HL-60/S4 (cell line): ENCODE results near the gene CBX4.

Experiments used
- in situ Hi-C: fragments of 300-500 bp; cut with MboI; formaldehyde crosslinking; loops from 2 replicates; pipeline ENCODE4 v1.14.3; 2022; ENCODE audit warnings: low sequenced_read_pairs

The CBX4 gene

GRCh38 chr17:79802039-79802735 is 37.1 kb downstream of the CBX4 start:
- in situ Hi-C loops: no loop called here

GRCh38 chr17:79801156-79802038 is 37.8 kb downstream of the CBX4 start:
- in situ Hi-C loops: no loop called here

- in situ Hi-C loops: no loop called here
These were observed 38.7 kb downstream of the CBX4 start for GRCh38 chr17:79800325-79801155.

GRCh38 chr17:79799538-79800324 is 39.5 kb downstream of the CBX4 start:
- in situ Hi-C loops: no loop called here

- in situ Hi-C loops: no loop called here
These were observed 40.1 kb downstream of the CBX4 start for GRCh38 chr17:79799174-79799537.

GRCh38 chr17:79798299-79799173 is 40.7 kb downstream of the CBX4 start:
- in situ Hi-C loops: no loop called here

GRCh38 chr17:79797492-79798298 is 41.5 kb downstream of the CBX4 start:
- in situ Hi-C loops: no loop called here

- in situ Hi-C loops: no loop called here
These were observed 42.3 kb downstream of the CBX4 start, which contains the start of gene CBX8 for GRCh38 chr17:79796763-79797491. Gene CBX8 (minus strand): TSS chr17:79797077. CDS start chr17:79796998, 79 bp downstream.

- in situ Hi-C loops: no loop called here
These were observed 42.8 kb downstream of the CBX4 start for GRCh38 chr17:79796444-79796762.

GRCh38 chr17:79795795-79796443 is 43.3 kb downstream of the CBX4 start:
- in situ Hi-C loops: no loop called here

- in situ Hi-C loops: no loop called here
These were observed 44.4 kb downstream of the CBX4 start for GRCh38 chr17:79794659-79795511.

GRCh38 chr17:79793924-79794304 is 45.3 kb downstream of the CBX4 start:
- in situ Hi-C loops: no loop called here

GRCh38 chr17:79792984-79793923 is 46.0 kb downstream of the CBX4 start:
- in situ Hi-C loops: no loop called here

GRCh38 chr17:79792341-79792871 is 46.8 kb downstream of the CBX4 start:
- in situ Hi-C loops: no loop called here

- in situ Hi-C loops: no loop called here
These were observed 47.5 kb downstream of the CBX4 start for GRCh38 chr17:79791735-79792161.
